T47D (cell line): ENCODE measurements around the gene CAMK1D.
A peak's percentile ranks its signal among the peaks of the same experiment; 100 is the strongest.

Experiments used
- DNase-seq, 2 experiments: peaks; one replicate each; pipeline versions ENCODE4 v3.0.0 to v3.0.0-alpha.2; 2011 to 2012; ENCODE audit warnings: low read depth in 1 of 2, low spot score in 1 of 2
- JUND ChIP-seq: IDR thresholded peaks from 2 replicates; pipeline ENCODE4 v1.6.1; 2012; ENCODE audit warnings: low read depth
- in situ Hi-C: cut with HindIII; loops from 2 replicates; pipeline ENCODE4 v1.10.0; 2016; ENCODE audit warnings: low sequenced_read_pairs, low pct_unique_long_range_greater_than_20kb

CAMK1D gene

DNA sequence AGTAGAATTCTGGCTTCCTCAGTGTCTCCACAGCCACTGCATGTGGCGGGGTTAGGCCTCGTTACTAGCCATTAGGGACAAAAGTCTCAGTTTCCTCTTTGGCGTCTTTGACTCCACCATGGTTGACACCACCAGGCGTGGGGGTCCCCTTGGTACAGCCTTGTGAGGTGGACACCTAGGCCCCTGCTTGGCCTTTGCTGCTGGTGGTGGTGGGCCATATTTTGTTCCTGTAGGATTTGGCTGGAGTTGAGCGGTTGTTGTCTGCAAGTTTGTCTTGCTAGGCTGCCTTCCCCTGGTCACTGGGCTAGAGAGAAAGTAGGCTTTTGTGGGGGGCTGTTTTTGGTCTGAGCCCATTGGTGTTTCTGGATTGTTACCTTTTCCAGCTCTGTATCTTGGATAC is 272.7 kb downstream of the CAMK1D start:
- in situ Hi-C loops = no loop called here
- DNase-seq = no peak
- TF ChIP-seq JUND = no peak

- no peak for DNase-seq
- in situ Hi-C loops = no loop called here
- no peak for TF ChIP-seq JUND
Measured at GRCh38 chr10:12622691-12623090, 273.3 kb downstream of the CAMK1D start.

DNA sequence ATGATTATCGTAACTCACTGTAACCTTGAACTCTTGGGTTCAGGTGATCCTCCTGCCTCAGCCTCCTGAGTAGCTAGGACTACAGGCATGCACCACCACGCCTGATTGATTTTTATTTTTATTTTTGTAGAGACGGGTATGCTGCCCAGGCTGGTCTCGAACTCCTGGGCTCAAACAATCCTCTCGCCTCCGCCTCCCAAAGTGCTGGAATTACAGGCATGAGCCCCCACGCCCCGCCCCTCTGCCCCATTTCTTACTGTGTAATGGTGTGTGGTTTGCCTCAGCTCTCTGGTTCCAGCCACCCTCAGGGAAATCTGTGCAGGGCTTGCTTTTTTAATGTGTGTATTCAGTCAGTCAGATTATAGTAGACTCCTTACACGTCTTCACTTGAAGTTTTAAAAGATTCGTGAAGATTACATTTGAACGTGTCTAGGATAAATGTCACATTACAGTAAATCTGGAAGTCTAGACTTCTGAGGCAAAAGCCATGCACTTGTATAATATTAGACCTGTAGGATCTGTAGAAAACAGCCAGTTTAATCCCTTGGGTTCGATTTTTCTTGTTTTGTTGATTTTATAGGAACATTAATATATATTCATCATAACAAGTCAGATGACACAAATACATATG is 276.2 kb downstream of the CAMK1D start:
- in situ Hi-C loops = no loop called here
- DNase-seq = no peak
- TF ChIP-seq JUND = no peak

GRCh38 chr10:12628153-12628552 is 278.8 kb downstream of the CAMK1D start:
- DNase-seq = no peak
- in situ Hi-C loops = no loop called here
- no peak for TF ChIP-seq JUND

DNA sequence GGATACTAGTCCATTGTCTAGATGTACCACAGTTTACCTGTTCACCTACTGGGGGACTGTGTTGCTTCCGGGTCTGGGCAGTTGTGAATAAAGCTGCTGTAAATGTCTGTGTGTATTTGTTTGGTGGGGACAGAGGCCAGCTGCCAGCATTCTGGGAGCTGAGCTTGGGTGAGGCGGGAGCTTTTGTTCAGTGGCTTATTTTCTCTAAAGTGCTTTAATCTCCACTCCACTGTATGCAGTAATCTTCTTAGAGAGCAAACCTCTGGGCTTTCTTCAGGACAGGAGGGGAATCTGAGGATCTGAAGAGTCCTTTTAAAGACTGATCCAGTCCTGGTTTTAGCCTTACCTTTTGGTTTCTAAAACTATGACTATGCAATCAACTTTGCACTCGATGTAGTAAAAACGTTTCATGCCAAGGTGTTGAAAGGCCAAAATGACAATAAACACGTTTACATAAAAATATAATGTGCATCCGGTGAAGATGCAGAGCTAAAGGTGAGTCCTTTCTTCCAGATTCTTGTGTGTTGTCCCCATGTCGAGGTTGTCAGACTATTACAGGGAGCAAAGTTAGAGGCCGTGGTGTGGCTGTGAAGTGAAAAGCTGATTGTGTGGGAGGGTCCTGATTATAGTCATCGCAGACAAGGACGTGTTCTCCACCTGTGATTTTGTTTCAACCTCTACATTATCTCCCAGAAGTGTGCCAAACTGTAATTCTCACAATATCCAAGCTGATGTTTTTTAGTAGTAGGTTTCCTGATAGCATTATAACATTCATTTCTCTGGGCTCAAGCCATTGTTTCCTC is 279.8 kb downstream of the CAMK1D start:
- no peak for TF ChIP-seq JUND
- DNase-seq = peak in 1 of 2 experiments; percentile 42
- in situ Hi-C loops = no loop called here

DNA sequence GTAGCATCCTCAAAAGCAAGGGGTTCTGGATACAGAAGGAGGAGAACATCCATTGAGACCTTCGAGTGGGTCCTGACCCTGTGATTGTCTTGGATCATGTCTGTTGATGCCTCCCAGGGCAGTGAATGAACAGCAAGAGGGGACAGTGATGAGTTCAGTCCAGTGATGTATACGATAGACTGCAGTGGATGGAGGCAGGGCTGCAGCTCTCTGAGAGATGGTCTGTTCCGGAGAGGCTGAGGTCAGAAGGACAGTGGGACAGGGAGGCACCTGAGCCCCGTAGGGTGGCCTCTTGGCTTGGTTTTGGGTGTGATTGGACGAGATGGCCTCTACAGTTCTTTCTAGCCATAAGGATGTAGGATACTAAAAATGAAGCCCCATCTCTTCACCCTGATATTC is 280.4 kb downstream of the CAMK1D start:
- TF ChIP-seq JUND = no peak
- in situ Hi-C loops = no loop called here
- no peak for DNase-seq

DNA sequence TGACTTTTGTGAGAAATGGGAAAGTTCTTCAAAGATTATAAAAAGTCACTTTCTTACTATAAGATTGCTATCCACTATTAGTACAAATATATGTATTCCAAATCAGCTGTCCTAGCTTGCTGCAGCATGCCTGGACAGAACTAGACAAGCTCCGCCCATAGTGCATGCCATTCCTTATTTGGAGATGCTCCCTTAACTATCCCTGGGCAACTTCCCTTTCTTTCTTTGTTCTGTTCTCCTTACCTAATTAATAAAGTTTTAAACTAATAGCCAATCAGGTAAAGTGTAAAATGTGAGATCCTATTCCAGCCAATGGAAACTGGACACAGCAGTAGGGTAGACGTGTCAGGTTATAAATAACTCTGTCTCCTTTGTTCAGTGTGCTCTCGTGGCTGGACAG is 281.9 kb downstream of the CAMK1D start:
- peak in 1 of 2 experiments; percentile 61 for DNase-seq
- in situ Hi-C loops = no loop called here
- TF ChIP-seq JUND = no peak

DNA sequence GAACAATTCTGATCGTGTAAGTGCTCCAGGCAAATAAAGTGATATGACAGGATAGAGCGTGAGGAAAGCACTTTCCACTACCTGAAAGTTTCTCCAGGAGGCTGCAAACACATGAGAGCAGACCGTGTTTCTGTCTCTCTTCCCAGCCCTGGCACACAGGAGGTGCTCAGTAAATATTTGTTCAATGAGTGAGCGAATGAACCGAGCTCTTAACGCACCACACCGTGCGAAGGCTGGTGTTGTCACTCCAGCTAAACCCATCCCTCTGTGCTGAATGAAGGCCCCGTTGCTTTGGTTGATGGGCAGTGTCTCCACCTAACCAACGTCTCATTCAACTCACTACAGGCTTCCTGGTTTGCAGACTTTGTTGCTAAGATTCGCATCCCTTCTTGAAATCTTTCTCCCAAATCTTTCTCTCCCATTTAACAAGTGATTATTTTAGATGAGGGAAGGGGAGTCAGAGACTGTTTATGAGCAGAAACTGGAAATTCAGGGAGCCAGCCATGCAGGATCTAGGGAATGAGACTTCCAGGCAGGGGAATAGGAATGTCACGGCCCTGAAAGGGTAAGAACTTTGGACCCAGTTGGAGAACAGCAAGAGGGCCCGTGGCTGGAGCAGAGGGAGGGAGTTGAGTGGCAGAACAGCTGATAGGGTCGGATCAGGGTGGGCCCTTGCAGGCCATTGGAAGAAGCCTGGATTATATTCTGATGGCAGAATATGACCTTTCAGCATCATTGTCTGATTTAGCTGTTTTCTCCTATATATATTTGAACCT is 282.6 kb downstream of the CAMK1D start:
- in situ Hi-C loops = no loop called here
- no peak for TF ChIP-seq JUND
- DNase-seq = peak in 1 of 2 experiments; percentile 20

DNA sequence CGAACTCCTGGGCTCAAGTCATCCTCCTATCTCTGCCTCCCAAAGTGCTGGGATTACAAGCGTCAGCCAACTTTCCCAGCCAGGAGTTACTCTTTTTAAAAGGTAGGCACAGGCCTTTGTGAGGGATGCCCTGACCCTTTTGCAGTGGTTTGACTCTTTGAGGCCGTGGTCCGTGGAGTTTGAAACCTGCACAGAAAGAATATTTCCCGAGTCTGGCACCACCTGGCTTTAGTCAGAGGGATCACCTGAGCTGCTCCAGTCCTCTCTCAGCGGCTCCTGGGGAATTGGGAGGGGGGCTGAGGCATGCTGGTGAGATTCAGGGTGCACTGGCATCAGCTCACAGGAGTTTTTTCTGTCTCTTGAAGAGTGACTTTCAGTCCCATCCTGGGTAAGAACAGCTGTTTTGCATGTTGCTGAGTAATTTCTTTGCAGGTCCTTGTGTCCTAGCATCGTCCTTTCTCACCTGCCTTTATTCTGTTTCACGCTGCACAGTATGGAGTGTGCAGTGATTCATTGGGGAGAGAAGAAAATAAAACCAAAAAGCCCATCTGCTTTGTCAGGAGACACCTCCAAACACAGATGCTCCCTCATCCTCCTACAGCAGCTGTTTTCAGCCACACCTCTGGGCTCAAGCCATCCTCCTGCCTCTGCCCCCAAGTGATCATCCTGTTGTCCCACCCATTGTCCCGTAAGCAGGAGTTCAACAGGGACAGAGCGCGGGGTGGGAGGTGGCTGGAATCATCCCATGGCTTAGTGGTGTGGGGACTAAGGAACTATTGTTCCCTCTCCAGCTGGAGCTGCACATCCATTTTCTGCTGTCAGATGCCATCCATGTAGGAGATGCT is 284.7 kb downstream of the CAMK1D start:
- in situ Hi-C loops = no loop called here
- DNase-seq = peak in 1 of 2 experiments; percentile 54
- no peak for TF ChIP-seq JUND

DNA sequence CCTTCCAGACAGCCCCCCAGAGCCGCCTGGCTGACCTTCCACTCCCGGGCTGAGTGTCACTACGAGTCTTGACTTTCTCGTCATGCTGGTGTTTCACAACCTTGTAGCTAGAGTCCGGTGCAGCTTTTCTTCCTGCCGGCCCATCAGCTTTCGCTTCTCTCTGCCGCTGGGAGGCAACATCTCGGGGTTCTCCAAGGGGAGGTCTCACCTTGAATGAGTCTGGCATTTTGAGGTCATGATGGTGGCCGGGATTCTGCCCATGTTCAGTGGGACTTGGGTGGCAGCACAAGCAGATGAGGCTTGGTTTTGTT is 285.2 kb downstream of the CAMK1D start:
- in situ Hi-C loops = no loop called here
- peak; percentile 48 to 54 for DNase-seq
- no peak for TF ChIP-seq JUND

GRCh38 chr10:12635127-12635541 is 285.8 kb downstream of the CAMK1D start:
- in situ Hi-C loops = no loop called here
- no peak for DNase-seq

DNA sequence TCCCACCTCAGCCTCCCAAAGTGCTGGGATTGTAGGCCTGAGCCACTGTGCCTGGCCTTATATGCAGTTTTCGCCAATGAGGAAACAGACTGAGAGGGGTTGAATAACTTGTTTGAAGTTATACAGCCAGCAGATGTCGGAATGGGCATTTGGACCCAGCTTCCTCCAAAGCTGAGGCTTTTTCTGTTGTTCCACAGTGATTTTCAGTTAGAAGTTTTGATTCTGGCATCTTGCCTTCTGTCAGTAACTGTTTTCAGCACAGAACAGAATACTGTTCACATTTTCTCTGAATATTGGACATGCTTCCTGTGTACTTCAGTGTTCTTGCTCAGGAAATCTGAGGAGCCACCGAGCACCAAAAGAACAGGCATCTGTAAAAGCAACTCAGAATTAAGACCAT is 287.2 kb downstream of the CAMK1D start:
- TF ChIP-seq JUND = no peak
- in situ Hi-C loops = no loop called here
- no peak for DNase-seq

More at GRCh38 chr10:12635127-12635541, 285.8 kb downstream of the CAMK1D start:
- TF ChIP-seq JUND = no peak

- DNase-seq = no peak
- TF ChIP-seq JUND = no peak
- in situ Hi-C loops = no loop called here
Measured at GRCh38 chr10:12637649-12638048, 288.3 kb downstream of the CAMK1D start.
